Measurements from ENCODE around the gene LONP1. TPM values are rescaled to one million over a fixed set of nuclear protein-coding genes. Genes with fewer than 3 reads are reported as not detected.

LONP1 gene
- total RNA-seq, 1 experiment from 2014 or later = 186 TPM

DNA sequence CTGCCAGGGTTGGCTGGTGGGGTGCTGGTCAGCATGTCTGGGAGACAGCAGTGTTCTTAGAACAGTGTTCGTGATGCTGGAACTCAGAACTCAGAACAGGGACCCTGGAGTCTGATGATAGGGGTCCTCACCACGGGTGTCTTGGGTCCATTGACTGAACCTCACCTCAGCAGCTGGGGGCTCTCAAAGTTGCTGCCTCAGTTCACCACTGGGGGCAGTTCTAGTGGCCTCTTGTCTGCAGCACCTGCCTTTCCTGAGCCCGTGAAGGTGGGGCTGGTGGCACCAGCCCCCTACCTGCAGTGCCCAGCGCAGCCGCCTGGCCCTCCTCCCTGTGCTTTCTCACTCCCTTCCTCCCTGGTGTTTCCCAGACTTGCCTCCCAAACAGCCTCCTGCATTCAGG, 68.6 kb downstream of the LONP1 start (continued):
- TF ChIP-seq, protein P1, sequence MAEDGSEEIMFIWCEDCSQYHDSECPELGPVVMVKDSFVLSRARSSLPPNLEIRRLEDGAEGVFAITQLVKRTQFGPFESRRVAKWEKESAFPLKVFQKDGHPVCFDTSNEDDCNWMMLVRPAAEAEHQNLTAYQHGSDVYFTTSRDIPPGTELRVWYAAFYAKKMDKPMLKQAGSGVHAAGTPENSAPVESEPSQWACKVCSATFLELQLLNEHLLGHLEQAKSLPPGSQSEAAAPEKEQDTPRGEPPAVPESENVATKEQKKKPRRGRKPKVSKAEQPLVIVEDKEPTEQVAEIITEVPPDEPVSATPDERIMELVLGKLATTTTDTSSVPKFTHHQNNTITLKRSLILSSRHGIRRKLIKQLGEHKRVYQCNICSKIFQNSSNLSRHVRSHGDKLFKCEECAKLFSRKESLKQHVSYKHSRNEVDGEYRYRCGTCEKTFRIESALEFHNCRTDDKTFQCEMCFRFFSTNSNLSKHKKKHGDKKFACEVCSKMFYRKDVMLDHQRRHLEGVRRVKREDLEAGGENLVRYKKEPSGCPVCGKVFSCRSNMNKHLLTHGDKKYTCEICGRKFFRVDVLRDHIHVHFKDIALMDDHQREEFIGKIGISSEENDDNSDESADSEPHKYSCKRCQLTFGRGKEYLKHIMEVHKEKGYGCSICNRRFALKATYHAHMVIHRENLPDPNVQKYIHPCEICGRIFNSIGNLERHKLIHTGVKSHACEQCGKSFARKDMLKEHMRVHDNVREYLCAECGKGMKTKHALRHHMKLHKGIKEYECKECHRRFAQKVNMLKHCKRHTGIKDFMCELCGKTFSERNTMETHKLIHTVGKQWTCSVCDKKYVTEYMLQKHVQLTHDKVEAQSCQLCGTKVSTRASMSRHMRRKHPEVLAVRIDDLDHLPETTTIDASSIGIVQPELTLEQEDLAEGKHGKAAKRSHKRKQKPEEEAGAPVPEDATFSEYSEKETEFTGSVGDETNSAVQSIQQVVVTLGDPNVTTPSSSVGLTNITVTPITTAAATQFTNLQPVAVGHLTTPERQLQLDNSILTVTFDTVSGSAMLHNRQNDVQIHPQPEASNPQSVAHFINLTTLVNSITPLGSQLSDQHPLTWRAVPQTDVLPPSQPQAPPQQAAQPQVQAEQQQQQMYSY (CRISPR knock-in tag; IDR thresholded peaks at IDR 0.05) = no peak
- TF ChIP-seq NR3C1 (CRISPR knock-in tag; conservative IDR thresholded peaks at IDR 0.05; ENCODE audit: low read depth) = no peak
- TF ChIP-seq FOXK1 (CRISPR knock-in tag; IDR thresholded peaks at IDR 0.05) = no peak
- no peak for TF ChIP-seq NR1H2 (CRISPR knock-in tag; IDR thresholded peaks at IDR 0.05)
- TF ChIP-seq, protein P2, sequence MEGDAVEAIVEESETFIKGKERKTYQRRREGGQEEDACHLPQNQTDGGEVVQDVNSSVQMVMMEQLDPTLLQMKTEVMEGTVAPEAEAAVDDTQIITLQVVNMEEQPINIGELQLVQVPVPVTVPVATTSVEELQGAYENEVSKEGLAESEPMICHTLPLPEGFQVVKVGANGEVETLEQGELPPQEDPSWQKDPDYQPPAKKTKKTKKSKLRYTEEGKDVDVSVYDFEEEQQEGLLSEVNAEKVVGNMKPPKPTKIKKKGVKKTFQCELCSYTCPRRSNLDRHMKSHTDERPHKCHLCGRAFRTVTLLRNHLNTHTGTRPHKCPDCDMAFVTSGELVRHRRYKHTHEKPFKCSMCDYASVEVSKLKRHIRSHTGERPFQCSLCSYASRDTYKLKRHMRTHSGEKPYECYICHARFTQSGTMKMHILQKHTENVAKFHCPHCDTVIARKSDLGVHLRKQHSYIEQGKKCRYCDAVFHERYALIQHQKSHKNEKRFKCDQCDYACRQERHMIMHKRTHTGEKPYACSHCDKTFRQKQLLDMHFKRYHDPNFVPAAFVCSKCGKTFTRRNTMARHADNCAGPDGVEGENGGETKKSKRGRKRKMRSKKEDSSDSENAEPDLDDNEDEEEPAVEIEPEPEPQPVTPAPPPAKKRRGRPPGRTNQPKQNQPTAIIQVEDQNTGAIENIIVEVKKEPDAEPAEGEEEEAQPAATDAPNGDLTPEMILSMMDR (IDR thresholded peaks at IDR 0.05) = no peak
- TF ChIP-seq ZNF219 (CRISPR knock-in tag; IDR thresholded peaks at IDR 0.05; ENCODE audit: borderline replicate concordance) = no peak
- TF ChIP-seq SMAD4 (CRISPR knock-in tag; IDR thresholded peaks at IDR 0.05) = no peak
- TF ChIP-seq SMAD3 (CRISPR knock-in tag; IDR thresholded peaks at IDR 0.05; ENCODE audit: borderline replicate concordance) = no peak
- TF ChIP-seq ZNF138 (CRISPR knock-in tag; conservative IDR thresholded peaks at IDR 0.05) = no peak
- no peak for TF ChIP-seq IRF2 (CRISPR knock-in tag; IDR thresholded peaks at IDR 0.05; ENCODE audit: borderline replicate concordance, low read depth)

- Mint-ChIP-seq H3K27me3 (ENCODE audit: low read depth) (no peaks in the 10 kb centered on the region), H3K4me1 (no peaks in the 10 kb centered on the region), H3K36me3 (peaks cover 90% of the 10 kb centered on the region), H3K9me3 (no peaks in the 10 kb centered on the region), H3K27ac (no peak overlapping the region), H3K4me3 (no peak overlapping the region)
- DNase-seq (ENCODE audit: low spot score) (no peak), ATAC-seq (no peak)
- TF ChIP-seq ATF1 (CRISPR knock-in tag; IDR thresholded peaks at IDR 0.05) = no peak
- TF ChIP-seq JAZF1 (CRISPR knock-in tag; IDR thresholded peaks at IDR 0.05) = no peak
- ChIA-PET POLR2A (no interaction called here), CTCF (no interaction called here)
These were observed 71.5 kb downstream of the LONP1 start for GRCh38 chr19:5648464-5648863.

DNA sequence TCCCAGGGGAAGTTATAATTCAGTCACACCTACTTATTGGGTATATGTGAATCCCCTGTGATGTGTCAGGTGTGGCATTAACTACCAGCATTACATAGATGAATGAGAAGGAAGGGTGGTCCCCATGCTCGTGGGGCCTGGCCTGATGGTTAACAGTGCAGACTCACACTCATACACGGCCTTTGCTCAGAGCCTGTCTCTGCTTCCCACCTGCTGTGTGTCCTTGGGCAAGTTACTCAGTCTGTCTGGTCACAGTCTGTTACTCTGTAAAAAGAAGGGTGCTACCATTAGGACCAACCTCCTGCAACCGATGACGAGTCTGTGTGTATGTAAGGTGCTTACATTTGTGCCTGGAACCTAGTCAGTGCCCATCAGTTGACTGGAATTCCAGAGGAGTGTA, 73.2 kb downstream of the LONP1 start:
- no peak for ATAC-seq
- no peak for DNase-seq (ENCODE audit: low spot score)
- no peak overlapping the region for H3K27ac Mint-ChIP-seq
- CTCF ChIA-PET = no interaction called here
- H3K4me1 Mint-ChIP-seq = no peaks in the 10 kb centered on the region
- H3K27me3 Mint-ChIP-seq (ENCODE audit: low read depth) = no peaks in the 10 kb centered on the region
- POLR2A ChIA-PET = no interaction called here
- peaks cover 91% of the 10 kb centered on the region for H3K36me3 Mint-ChIP-seq
- no peaks in the 10 kb centered on the region for H3K9me3 Mint-ChIP-seq
- no peak overlapping the region for H3K4me3 Mint-ChIP-seq
- TF ChIP-seq GRHL2 (CRISPR knock-in tag; IDR thresholded peaks at IDR 0.05; ENCODE audit: insufficient replicate concordance, severe bottlenecking) (no peak), SOX15 (CRISPR knock-in tag; IDR thresholded peaks at IDR 0.05) (no peak), PRRX2 (CRISPR knock-in tag; IDR thresholded peaks at IDR 0.05) (no peak), MXD4 (CRISPR knock-in tag; IDR thresholded peaks at IDR 0.05; ENCODE audit: borderline replicate concordance) (no peak), JUN (CRISPR knock-in tag; IDR thresholded peaks at IDR 0.05) (no peak)
- TF ChIP-seq, protein P3, sequence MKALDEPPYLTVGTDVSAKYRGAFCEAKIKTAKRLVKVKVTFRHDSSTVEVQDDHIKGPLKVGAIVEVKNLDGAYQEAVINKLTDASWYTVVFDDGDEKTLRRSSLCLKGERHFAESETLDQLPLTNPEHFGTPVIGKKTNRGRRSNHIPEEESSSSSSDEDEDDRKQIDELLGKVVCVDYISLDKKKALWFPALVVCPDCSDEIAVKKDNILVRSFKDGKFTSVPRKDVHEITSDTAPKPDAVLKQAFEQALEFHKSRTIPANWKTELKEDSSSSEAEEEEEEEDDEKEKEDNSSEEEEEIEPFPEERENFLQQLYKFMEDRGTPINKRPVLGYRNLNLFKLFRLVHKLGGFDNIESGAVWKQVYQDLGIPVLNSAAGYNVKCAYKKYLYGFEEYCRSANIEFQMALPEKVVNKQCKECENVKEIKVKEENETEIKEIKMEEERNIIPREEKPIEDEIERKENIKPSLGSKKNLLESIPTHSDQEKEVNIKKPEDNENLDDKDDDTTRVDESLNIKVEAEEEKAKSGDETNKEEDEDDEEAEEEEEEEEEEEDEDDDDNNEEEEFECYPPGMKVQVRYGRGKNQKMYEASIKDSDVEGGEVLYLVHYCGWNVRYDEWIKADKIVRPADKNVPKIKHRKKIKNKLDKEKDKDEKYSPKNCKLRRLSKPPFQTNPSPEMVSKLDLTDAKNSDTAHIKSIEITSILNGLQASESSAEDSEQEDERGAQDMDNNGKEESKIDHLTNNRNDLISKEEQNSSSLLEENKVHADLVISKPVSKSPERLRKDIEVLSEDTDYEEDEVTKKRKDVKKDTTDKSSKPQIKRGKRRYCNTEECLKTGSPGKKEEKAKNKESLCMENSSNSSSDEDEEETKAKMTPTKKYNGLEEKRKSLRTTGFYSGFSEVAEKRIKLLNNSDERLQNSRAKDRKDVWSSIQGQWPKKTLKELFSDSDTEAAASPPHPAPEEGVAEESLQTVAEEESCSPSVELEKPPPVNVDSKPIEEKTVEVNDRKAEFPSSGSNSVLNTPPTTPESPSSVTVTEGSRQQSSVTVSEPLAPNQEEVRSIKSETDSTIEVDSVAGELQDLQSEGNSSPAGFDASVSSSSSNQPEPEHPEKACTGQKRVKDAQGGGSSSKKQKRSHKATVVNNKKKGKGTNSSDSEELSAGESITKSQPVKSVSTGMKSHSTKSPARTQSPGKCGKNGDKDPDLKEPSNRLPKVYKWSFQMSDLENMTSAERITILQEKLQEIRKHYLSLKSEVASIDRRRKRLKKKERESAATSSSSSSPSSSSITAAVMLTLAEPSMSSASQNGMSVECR (CRISPR knock-in tag; IDR thresholded peaks at IDR 0.05; ENCODE audit: borderline replicate concordance) = no peak
- TF ChIP-seq, protein P4, sequence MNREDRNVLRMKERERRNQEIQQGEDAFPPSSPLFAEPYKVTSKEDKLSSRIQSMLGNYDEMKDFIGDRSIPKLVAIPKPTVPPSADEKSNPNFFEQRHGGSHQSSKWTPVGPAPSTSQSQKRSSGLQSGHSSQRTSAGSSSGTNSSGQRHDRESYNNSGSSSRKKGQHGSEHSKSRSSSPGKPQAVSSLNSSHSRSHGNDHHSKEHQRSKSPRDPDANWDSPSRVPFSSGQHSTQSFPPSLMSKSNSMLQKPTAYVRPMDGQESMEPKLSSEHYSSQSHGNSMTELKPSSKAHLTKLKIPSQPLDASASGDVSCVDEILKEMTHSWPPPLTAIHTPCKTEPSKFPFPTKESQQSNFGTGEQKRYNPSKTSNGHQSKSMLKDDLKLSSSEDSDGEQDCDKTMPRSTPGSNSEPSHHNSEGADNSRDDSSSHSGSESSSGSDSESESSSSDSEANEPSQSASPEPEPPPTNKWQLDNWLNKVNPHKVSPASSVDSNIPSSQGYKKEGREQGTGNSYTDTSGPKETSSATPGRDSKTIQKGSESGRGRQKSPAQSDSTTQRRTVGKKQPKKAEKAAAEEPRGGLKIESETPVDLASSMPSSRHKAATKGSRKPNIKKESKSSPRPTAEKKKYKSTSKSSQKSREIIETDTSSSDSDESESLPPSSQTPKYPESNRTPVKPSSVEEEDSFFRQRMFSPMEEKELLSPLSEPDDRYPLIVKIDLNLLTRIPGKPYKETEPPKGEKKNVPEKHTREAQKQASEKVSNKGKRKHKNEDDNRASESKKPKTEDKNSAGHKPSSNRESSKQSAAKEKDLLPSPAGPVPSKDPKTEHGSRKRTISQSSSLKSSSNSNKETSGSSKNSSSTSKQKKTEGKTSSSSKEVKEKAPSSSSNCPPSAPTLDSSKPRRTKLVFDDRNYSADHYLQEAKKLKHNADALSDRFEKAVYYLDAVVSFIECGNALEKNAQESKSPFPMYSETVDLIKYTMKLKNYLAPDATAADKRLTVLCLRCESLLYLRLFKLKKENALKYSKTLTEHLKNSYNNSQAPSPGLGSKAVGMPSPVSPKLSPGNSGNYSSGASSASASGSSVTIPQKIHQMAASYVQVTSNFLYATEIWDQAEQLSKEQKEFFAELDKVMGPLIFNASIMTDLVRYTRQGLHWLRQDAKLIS (CRISPR knock-in tag; IDR thresholded peaks at IDR 0.05; ENCODE audit: borderline replicate concordance) = no peak
- TF ChIP-seq, protein P2 (IDR thresholded peaks at IDR 0.05) = no peak

Measured in WTC11 (cell line).